HT-29 (cell line): ENCODE data around the gene SBK1. TPM values are rescaled to one million over a fixed set of nuclear protein-coding genes. Genes with fewer than 3 reads are reported as not detected.
"Not testable (repeated sequence)": the region's sequence is repeated elsewhere in the genome, so short reads cannot be mapped to it uniquely, and the experiment has no call there.

Experiments used
- DNase-seq: peaks from one replicate; pipeline ENCODE4 v3.0.0-alpha.2; 2015; ENCODE audit warnings: low spot score
- total RNA-seq: library from RNA; depleted of rRNA; stranded (reverse); fragments of >200 nt; shearing (Covaris generic); gene quantifications from 2 replicates; pipeline ENCODE4 v1.2.3, GENCODE V29; 2014

The SBK1 gene
- total RNA-seq, 1 experiment from 2014 or later = 1.1 TPM

DNA sequence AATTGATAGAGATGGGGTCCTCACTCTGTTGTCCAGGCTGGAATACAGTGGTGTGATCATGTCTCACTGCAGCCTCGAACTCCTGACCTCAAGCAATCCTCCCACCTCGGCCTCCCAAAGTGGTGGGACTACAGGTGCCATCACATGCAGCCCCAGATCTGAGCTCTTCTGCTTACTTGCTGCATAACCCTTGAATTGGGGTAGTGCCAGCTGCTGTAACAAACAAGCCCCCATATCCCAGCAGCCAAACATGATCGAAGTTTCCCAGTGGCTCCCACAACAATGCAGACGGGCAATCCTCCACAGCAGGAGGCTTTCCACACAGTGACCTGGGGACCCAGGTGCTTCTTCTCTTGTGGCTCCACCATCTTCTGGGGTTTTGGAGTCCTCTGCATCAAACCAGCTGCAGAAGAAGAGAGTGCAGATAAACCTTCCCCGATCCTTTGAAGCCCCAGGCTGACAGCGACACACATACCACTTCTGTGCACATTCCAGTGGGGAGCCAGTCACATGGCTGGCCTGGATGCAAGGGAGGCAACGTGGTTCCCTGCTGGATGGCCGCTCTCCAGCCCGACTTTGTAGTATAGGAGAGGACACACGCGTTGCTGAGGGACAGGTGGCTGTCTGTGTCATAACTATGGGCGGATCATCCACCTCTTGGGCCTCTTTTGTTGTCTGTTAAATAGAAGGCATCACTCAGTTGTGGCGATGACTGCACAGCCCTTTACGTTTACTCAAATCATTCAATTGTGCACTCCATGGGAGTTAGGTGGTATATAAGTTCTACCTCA, 16.7 kb downstream of the SBK1 start:
- DNase-seq = no peak

DNA sequence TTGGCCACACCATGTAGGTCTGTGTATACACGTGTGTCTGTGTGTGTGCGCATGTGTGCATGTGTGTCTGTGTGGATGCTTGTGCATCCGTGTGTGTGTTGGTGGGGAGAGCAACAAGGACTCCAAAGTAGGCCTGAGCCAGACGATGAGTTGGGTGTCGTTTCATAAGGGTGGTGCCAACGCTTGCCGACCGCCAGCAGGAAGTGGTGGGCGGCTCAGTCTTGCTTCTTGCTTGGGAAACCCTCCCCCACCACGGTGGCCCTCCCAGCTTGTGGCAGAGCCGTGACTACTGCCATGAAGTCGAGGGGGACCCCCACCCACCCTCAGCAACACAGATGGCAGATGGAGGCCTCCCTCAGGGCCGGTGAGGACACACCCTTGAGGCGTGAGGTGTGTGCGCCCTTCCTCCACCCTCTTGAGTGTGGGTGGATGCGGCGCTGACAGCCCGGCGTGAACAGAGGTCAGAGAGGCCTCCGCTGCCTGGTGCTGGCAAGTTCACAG, 17.5 kb downstream of the SBK1 start:
- DNase-seq = no peak

DNA sequence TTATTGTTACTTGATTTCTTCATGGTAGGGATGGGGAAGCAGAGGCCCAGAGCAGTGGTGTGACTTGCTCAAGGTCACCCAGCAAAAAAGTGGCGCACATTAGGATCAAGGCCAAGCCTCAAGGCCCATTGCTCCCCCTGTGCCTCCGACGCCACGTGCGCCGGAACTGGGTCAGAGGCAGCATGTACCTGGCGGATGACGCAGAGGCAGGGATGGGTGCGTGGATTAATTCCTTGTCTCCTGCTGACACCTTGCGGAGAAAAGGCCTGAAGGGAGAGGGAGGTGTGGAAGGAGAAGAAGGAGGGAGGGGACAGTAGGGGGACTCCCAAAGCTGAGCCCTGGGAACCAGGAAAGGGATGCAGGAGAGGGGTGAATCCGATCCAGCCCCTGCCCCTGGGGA, 18.5 kb downstream of the SBK1 start:
- no peak for DNase-seq

DNA sequence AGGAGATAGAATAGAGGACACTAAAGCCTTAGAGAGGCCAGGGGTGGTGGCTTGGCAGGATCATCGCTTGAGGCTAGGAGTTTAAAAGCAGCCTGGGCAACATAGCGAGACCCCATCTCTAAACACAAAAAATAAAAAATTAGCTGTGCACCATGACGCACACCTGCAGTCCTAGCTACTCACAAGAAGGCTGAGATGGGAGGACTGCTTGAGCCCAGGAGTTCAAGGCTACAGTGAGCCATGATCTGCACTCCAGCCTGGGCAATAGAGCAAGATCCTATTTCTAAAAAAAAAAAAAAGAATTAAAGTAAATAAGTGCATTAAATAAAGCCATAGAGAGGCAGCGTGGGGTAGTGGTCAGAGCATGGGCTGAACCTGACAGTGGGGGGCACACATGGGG, 19.1 kb downstream of the SBK1 start:
- DNase-seq = no peak

DNA sequence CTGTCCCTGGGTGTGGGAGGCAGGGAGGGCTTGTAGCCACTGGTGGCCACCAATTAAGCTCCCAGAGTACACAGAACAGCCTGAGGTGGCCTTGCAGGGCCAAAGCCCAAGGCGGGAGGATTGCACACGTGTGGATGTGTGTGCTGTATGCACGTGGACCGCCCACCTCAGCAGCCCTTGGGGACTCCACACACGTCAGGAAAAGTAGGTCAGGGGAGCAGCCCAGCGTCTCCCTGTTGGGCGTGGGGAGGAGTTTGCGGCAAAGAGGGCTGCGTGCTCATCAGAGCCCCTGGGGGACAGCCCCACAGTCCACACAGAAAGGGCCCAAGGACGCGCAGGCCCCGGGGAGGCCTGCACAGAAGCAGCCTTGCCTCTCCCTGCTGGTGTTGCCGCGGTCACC, 19.6 kb downstream of the SBK1 start:
- DNase-seq = no peak

DNA sequence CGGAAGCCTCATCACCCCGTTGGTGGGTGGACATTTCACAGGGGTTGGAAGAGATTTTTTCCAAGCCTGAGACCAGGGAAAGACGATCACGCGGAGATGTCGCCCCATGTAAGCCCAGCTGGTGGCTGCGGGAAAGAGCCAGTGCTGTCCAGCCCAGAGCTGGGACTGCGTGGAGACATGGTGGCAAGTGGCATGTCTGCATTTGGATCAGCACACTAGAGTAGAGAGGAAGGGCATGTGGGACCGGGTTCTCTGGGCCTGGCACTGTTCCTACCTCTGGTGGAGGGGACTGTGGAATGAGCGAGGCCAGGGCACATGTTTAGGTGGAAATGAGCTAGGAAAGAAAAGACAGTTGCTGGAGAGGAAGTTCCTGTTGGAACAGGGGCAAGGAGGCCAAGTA, 20.0 kb downstream of the SBK1 start:
- DNase-seq = no peak

DNA sequence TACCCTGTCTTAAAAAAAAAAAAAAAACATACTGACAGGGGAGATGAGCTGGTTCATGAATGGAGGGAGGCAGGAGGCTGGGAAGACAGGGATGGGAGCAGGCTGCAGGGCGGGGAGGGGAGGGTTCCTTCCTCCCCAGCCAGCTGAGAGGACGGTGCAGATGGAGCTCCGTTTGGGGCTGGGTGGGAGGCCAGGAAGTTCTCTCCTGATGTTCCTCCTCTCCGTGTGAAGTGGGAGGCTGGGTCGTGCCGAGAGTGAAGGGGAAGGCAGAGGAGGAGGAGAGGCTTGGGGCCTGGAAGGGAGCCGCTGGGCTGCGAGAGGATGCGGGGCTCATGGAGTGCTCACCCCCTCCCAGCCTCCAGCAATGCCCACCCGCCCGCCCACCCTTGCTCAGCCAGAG, 21.3 kb downstream of the SBK1 start:
- DNase-seq = no peak

DNA sequence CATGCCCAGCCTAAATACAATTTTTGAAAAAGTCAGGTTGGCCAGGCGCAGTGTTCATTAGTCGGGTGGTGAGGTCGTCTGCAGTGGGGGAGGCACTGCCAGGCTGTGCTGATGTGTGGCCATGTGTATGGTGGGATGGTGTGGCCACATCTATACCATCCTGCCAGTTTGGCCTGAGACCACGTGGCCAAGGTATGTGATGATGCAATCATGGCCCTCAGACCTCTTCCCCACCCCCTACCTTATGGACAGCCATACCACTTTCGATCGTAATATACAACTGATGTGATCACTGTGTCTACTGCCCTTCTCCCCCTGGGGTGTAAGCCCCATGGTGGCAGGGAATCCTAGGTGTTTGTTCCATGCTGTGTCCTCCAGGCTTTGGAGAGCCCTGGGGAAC, 23.7 kb downstream of the SBK1 start:
- no peak for DNase-seq

DNA sequence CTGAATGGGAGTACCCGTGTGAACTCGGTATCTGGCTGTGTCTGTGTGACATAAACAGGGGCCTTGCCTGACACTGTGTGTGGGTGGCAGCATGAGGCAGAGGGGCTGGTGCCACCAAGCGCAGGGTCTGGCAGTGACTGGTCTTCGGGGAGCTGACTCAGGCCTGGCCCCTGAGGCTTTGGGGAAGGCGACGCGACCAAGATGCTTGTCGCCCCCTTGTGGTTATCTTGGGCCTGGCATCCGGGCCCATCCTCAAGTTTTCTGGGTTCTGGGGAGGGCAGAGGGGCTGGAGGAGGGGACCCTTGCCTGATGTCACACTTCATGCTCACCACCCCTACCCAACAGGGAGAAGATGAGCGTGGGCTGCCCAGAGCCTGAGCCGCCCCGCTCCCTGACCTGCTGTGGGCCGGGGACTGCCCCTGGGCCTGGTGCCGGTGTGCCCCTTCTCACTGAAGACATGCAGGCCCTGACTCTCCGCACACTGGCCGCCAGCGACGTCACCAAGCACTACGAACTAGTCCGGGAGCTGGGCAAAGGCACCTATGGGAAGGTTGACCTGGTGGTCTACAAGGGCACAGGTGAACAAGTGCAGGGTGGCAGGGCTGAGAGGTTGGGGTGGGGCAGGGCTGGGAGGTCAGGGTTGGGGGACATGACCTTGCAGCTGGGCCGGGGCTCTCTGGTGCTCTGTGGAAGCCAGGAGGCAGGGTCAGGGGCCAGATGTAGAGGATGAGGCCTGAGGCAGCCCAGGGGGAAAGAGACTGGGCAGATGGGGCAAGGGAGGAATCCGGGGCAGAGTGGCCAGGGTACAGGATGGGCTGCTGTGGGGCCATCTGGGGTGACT, 24.9 kb downstream of the SBK1 start:
- peak; percentile 47 for DNase-seq

DNA sequence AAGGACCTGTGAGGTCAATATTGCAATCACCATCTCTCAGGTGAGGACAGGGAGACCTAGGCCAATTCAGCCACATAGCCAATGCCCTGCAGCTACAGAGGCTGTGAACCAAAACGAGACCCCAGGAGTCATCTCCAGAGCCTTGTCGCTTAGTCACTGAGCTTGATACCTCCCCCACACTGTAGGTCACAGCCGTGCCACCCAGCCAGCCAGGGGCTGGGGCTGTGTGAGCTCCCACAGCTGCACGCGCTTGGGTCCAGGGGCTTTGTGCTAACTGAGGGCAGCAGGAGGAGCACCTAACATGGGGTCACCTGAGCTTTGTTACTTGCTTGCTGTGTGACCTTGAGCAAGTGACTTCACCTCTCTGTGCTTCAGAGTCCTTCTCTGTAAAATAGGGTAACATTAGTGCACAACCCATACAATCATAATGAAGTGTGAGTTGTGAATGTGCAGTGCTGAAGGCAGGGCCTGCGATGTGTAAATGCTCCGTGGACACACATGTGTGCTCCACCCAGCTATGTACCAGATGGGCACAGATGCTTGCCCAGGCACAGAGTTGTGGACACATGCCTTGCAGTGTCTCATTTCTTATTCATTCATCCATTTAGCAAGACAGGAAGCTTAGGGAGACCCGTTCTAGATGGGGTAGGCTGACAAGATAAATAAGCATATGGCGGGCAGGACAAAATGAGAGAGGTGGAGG, 25.9 kb downstream of the SBK1 start:
- no peak for DNase-seq

DNA sequence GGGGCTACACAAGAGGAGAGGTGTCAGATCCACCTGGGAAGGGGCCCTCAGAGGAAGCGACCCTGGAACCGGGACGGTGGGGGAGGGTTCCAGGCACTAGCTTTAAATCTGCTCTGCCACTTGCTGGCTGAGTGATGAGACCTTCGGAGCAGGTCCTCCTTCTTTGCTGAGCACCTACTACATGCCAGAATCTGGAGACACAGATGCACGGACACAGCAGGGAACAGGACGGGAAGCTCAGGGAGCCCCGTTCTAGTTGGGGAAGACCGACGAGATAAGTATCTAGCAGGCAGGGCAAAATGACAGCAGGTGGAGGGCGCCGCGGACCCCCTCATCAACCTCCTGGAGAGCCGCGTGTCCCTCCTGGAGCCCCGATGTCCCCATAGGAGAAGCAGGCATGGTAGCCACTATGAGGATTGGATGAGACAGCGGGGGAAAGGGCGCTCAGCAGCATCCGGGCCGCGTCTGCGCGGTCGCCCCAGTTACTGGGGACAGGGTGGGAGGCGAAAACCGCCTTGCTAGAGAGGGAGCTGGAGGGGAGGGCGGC, 27.2 kb downstream of the SBK1 start:
- DNase-seq = no peak

DNA sequence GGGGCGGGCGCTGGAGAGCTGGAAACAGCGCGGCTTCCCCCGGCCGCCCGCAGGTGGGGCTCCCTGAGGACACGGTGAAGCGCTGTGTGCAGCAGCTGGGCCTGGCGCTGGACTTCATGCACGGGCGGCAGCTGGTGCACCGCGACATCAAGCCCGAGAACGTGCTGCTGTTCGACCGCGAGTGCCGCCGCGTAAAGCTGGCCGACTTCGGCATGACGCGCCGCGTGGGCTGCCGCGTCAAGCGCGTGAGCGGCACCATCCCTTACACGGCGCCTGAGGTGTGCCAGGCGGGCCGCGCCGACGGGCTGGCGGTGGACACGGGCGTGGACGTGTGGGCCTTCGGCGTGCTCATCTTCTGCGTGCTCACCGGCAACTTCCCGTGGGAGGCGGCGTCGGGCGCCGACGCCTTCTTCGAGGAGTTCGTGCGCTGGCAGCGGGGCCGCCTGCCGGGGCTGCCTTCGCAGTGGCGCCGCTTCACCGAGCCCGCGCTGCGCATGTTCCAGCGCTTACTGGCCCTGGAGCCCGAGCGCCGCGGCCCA, 27.8 kb downstream of the SBK1 start:
- no peak for DNase-seq

DNA sequence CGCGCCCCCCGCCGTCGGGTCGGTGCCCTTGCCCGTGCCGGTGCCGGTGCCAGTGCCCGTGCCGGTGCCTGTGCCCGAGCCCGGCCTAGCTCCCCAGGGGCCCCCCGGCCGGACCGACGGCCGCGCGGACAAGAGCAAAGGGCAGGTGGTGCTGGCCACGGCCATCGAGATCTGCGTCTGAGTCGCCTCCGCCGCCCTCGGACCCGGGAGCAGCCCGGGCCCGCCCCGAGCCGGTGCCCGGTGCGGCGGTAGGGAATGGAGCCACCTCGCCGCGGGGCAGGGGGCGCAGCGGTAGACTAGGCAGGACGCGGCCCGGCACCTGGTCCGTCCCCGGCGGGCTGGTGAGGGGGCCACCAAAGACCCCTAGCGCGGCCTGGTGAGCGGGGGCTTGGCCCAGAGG, 28.4 kb downstream of the SBK1 start:
- DNase-seq = no peak

DNA sequence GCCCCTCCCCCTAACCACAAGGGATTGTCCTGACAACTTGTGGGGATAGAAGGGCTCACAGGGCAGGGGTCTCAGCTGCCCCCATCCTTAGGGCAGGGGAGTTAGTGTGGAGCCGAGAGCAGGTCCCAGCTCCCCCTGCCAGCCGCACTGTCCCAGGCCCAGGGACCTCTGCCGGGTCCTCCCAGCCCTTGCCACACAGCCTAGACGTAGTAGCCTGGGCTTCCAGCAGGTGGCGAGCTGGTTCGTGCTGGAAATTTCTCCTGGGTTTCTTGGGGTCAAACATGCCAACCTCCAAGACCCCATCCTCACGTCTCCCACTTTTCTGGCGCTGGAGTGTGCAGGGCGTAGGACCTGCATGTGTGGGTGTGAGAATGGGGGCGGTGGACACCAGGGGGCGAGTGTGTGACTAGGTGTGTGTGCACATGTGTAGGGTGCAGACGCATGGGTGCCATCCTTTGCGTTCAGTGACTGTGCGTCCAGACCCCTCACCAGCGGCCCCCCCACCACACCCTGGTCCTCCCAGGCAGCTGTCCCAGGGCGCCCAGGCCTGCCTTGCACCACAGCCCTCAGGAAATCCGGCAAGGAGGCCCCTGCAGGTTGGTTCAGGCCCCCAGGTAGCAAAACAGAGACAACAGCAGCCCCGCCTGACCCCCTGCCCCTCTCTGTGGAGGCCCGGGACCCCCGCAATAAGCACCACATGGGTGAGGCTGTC, 29.5 kb downstream of the SBK1 start:
- DNase-seq = peak; percentile 49

DNA sequence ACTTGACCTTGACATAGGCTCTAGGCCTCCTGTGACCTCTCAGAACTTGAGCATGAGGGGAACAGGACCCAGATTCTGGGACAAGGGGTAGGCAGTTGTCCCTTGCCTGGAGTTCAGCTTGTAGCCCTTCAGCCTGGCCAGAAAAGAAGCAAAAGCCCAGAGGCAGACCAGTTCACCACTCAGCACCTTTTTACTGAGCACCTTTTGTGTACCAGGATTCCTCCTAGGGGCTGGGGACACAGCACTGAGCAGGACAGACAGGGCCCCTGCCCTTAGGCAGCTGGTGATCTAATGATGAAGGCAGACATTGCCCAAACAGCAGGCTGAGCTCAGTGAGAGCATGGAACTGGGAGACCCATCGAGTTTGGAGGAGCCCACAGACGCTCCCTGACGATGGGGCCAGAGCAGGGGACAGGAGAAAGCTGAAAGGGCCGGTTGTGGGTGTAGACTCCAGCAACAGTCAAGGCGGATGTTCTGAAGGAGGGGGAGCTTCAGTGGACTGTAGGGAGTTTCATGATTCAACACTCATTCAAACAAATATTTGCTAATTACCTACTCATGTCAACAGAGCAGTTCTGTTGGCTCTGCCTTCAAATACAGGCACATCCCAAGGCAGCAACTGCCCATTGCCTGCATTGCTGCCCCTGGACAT, 32.0 kb downstream of the SBK1 start:
- DNase-seq = no peak

DNA sequence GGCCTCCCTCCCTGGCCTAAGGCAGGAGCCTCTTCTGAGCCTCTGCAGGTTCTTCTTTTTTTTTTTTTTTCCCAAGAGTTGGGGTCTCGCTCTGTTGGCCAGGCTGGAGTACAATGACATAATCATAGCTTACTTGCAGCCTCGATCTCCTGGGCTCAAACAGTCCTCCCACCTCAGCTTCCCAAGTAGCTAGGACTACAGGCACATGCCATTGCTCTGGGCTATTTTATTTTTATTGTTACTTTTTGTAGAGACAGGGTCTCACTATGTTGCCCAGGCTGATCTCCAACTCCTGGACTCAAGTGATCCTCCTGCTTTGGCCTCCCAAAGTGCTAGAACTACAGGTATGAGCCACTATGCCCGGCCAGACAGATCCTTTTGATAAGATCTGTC, 32.6 kb downstream of the SBK1 start:
- DNase-seq = no peak

DNA sequence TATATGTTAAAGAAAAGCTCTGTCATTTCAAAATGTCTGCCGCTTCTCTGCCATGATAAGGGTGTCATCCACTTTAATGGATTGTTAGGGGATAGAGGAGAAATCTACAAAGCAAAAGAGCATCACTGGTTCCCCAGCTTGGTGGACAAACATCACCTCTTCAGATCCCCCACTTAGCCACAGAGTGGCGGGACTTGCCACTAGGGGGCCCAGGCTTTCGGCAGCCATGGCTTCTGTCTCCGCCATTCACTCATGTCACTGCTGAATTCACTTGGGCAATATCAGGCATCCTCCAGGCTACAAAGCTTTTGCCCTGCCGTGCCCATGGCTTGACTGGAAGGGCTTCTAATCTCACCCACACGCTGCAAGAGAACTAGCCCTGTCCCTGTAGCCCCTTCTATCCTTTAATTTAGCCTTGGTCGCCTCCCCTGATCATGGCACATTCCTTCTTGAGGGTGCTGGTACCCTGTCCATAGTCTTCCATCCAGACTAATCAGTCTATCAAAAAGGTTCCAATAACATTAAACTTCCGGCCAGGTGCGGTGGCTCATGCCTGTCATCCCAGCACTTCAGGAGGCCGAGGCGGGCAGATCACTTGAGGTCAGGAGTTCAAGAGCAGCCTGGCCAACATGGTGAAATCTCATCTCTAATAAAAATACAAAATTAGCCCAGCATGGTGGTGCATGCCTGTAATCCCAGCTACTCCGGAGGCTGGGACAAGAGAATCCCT, 34.7 kb downstream of the SBK1 start:
- peak; percentile 79 for DNase-seq

DNA sequence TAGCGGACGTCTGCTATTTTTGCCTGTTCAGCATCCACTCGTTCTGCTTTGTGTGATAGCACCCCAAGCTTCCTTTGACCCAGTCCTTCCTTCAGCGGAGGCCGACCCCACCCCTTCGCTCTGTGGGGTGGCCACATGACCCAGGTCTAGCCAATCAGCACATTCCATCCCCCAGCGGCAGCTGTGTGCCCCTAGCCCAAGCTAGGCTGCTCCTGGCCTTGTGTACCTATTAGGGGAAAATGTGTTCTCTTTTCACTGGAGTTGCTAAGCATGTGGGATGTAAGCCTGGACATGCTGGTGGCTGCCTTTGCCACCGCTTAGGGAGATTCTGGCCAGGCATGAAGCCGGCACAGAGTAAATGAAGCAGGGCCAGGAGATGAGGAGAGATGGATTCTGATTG, 37.9 kb downstream of the SBK1 start:
- not testable (repeated sequence) for DNase-seq

DNA sequence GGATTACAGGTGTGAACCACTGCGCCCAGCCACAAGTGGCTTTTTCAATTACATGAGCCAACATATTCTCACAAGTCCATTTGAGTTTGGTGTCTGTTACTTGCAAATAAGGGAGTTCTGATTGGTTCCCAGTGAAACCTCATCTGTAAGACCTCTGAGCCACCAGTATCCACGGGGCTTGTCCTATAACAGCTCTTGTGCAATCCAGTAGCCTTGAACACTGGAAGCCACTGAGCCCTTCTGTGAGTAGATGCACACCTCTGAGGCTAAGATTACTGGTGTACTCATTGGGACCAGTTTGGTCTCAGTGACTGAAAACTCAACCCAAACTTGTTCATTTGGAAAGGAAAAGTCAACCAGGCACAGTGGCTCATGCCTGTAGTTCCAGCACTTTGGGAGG, 38.7 kb downstream of the SBK1 start:
- DNase-seq = not testable (repeated sequence)

DNA sequence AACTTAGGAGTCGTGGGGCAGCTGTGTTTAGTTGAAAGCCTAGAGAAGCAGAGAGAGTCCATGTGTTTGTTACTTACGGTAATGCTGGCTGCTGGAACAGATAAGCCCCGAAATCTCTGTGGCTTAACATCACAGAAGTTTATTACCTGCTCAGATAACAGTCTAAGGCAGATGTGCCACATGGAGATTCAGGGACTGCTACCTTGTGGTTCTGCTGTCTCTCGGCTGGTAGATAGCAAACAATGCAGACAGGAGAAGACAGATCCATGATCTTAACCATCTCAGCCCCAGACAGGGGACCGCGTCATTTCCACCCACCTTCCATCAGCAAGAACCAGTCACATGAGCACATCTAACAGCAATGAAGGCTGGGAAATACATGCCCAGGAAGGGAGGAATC, 40.3 kb downstream of the SBK1 start:
- DNase-seq = not testable (repeated sequence)
